Esophagus muscularis mucosa (tissue), 4 donors: ENCODE data around the gene NECTIN1.

Experiments
- EP300 ChIP-seq: sonication (generic); formaldehyde crosslinking; IDR thresholded peaks from one replicate; pipeline ENCODE4 v1.6.1; 2017; ENCODE audit warnings: antibody characterized with exemption
- POLR2A ChIP-seq: fragments of 450-650 bp; IDR thresholded peaks from one replicate; pipeline ENCODE4 v1.6.1; 2017; ENCODE audit warnings: antibody characterized with exemption, moderate library complexity, mild to moderate bottlenecking, low read depth
- POLR2AphosphoS5 ChIP-seq, 2 donors: sonication (generic); formaldehyde crosslinking; IDR thresholded peaks; one replicate each; pipeline ENCODE4 v1.6.1; 2017; ENCODE audit warnings: antibody characterized with exemption in 2 of 2
- TF ChIP-seq, protein P1 (sequence below), 3 experiments: fragments of 200-600 bp in 2 of 3; fragments of 450-650 bp in 1 of 3; sonication (generic) in 2 of 3; IDR thresholded peaks; one replicate each; pipeline ENCODE4 v1.5.1; 2017 to 2019; ENCODE audit warnings: antibody characterized with exemption in 3 of 3, mild to moderate bottlenecking in 2 of 3, moderate library complexity in 1 of 3

DNA sequence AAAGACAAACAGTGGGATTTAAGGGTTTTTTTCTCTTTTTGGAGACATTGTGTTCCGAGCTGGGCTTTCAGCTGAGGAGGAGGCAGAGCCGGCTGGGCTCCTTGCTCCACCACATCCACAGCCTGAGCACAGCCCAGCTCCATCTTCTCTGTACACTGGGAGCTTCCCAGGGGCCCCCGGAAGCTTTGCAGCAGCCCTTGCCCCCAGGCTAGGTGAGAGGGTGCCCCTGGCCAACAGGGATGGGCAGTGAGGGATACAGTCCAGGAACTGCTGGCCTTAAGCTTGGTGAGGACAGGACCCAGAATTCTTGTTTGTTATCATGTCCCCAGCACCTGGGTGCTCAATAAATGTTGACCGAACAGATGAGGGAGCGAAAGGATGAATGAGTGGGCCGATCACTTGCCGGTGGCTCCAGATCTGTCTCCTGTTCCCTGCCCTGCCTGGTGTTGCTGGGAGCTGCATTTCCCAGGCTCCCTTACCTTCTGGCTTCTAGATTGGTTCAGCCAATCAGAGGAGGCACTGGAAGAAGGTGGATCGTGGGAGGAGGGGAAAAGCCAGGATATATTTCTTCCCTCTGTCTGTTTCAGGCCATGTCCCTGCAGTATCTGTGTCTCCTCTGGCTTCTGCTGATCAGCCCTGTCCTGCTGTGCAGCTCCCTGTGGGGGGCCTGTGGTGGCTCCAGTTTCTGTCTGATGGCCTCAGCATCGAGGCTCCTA lies 26.5 kb upstream of the NECTIN1 start:
- TF ChIP-seq POLR2AphosphoS5 (IDR thresholded peaks at IDR 0.05) (no peak), POLR2A (no peak), EP300 (no peak)
- TF ChIP-seq, protein P1, sequence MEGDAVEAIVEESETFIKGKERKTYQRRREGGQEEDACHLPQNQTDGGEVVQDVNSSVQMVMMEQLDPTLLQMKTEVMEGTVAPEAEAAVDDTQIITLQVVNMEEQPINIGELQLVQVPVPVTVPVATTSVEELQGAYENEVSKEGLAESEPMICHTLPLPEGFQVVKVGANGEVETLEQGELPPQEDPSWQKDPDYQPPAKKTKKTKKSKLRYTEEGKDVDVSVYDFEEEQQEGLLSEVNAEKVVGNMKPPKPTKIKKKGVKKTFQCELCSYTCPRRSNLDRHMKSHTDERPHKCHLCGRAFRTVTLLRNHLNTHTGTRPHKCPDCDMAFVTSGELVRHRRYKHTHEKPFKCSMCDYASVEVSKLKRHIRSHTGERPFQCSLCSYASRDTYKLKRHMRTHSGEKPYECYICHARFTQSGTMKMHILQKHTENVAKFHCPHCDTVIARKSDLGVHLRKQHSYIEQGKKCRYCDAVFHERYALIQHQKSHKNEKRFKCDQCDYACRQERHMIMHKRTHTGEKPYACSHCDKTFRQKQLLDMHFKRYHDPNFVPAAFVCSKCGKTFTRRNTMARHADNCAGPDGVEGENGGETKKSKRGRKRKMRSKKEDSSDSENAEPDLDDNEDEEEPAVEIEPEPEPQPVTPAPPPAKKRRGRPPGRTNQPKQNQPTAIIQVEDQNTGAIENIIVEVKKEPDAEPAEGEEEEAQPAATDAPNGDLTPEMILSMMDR (IDR thresholded peaks at IDR 0.05): no peak
